DLD1 (cell line): ENCODE results near the gene PSMC6.

Experiments used
- in situ Hi-C: cut with HindIII; loops from 2 replicates; pipeline ENCODE4 v1.10.0; 2017; ENCODE audit warnings: low sequenced_read_pairs

Gene PSMC6

DNA sequence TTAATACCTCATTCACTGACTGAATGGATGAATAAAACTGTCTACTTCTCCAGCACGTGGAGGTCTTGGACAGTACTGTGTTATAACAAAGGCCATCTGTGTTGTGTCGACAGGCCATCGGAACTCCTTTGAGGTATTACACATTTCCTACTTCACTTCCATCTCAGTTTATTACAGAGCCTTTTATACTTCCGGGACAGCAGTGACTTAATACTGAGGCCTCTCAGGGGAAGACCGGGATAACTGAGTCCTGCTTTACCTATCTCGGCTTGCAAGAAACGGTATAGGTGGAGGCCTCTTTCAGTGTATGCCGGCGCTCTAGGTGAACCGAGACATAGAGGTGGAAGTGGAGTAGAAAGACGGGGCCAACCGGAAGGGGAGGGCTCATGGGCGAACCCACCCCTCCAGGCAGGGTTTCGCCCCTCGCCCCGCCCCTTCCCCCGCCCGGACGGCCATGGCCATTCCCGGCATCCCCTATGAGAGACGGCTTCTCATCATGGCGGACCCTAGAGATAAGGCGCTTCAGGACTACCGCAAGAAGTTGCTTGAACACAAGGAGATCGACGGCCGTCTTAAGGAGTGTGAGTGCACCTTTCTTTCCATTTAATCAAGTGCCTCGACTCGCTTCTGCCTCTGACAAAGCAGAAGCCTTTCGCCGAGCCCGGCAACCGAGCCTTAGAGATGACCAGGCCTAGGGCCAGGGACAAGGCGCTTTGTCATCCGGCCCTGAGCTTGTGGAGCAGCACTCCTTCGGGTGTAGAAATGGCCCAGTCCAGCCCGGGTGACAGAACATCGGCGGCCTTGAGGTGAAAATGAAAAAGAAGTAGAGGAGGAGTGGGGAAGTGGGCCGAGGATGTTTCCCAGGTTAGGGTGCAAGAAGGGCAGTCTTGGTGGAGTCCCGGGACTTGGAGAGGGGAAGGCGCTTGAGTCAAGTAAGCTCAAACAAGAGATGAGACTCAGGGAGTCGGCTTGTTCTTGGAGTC is at the start of gene PSMC6:
PSMC6 (plus strand) TSS at position 477 of the 983 bp plus-strand sequence; CDS start at position 497, 20 bp downstream.
- in situ Hi-C loops = no loop called here

- in situ Hi-C loops = no loop called here
These were observed 46.7 kb upstream of the PSMC6 start for GRCh38 chr14:52660325-52660724.

GRCh38 chr14:52660832-52661231 is 46.2 kb upstream of the PSMC6 start:
- in situ Hi-C loops = no loop called here

GRCh38 chr14:52661314-52661713 is 45.7 kb upstream of the PSMC6 start:
- in situ Hi-C loops = no loop called here

GRCh38 chr14:52663850-52664249 is 43.1 kb upstream of the PSMC6 start:
- in situ Hi-C loops = no loop called here

- in situ Hi-C loops = no loop called here
These were observed 28.4 kb upstream of the PSMC6 start for GRCh38 chr14:52678591-52678990.

DNA sequence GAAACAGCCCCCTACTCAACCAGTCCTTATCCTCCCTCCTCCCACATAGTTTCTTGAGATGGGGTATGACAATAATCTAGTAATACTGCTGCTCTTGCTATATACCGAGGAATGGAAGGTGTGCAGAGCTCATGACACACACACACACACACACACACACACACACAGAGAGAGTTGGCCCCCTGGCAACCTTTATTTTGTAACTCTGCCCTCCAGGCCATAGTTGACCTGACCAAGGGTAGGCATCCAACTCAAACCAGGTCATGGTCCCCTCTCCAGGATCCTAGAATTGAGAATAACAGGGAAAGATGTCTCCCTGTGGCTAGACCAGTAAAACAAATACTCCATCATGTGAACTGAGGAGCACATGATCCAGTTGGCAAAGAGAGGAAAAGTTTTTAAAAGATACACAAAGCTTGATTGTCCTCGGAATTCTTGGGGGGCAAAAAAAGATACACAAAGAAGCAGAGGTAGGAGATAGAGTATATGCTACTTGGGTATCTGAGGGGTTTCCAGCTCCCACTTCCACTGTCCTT is 22.9 kb upstream of the PSMC6 start:
- in situ Hi-C loops = no loop called here

DNA sequence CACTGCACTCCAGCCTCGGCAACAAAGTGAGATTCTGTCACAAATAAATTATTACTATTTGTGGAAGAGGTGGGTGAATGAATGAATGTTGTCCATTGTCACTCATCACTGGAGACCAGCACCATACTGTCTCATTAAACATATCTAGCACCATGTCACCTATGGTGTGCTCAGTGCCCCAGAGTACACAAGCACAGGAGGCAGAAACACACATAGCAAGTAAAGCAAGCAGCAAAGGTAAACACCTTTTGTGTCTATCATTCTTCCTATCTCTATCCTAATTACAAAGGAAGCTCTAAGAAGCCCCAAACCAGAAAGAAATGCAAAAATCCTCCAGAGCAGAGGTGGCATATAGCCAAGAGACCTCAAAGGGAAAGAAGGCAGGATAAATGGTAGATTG is 20.8 kb upstream of the PSMC6 start:
- in situ Hi-C loops = no loop called here

DNA sequence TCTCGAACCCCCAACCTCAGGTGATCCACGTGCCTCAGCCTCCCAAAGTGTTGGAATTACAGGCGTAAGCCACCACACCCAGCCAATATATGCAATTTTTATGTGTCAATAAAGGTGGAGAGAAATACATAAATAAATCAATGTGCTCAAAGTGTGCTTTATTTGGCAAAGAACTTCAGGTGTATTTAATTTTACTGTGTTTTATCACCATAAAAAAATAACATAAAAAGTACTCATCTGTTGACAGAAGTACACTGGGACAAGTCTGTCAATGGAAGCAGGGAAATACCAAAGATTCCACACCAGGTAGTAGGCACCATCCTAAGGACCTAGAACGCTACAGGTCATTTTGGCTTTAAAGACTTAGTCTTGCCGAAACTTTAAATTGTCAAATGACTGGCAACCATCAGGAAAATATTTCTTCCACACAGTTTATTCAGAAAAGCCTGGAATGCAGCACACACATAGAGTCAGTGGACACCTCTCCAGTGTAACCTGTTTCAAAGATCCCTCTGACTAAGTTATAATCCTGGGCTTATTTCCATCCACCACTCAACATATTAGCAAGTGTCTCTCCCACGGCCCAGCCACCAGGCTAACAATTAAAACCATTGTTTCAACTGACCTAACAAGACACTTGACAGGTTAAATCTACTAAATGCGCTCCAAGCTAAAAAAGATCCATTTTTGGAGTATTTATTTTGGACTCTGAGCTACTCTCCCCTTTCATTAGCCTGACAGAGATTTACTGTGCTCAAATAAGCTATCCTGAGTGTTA is 15.8 kb upstream of the PSMC6 start:
- in situ Hi-C loops = no loop called here

DNA sequence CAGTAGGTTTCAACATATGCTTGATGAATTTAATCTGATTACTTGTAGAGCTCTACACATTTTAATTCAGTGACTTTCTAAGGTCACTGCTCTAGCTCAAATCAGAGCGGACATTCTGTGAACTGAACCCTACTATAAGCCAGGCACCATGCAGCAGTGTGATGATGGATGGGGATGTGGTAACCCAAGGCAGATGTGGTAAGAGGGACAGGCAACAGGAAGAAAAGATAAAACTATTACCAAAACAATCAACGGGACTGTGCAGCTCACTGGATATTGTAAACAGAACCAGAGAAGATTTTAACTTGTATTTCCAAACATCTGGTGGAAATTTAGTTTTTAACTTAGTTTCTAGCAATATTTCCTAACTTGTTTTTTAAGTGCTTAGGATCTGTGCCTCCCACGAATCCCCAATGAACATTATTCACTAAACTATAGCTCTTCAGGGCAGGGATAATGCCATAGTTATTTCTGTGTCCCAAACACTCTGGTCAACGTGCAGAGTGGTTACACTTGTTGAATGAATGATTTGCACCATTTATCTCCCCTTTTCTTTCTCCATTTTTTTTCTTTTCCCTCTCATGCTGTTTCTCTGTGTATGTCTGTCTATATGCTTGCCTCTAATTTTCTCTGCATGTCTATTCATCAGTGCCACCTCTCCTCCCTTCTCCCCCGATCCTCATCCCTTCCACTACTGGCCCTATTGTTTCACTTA is 14.6 kb upstream of the PSMC6 start:
- in situ Hi-C loops = no loop called here

GRCh38 chr14:52693036-52693435 is 14.0 kb upstream of the PSMC6 start:
- in situ Hi-C loops = no loop called here

DNA sequence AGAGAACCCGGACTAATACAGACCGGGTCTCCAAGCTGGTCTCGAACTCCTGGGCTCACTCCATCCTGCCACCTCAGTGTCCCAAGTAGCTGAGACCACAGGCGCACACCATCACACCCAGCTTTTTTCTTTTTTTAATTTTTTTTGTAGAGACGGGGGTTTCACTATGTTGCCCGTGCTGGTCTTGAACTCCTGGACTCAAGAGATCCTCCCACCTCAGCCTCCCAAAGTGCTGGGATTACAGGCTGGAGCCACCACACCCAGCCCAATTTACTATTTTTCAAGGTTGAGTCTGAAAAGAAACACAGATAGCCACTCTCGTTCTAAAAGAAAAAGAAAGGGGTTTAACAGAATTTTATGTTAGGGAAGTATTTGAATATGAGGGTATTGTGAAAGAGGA is 13.5 kb upstream of the PSMC6 start:
- in situ Hi-C loops = no loop called here

DNA sequence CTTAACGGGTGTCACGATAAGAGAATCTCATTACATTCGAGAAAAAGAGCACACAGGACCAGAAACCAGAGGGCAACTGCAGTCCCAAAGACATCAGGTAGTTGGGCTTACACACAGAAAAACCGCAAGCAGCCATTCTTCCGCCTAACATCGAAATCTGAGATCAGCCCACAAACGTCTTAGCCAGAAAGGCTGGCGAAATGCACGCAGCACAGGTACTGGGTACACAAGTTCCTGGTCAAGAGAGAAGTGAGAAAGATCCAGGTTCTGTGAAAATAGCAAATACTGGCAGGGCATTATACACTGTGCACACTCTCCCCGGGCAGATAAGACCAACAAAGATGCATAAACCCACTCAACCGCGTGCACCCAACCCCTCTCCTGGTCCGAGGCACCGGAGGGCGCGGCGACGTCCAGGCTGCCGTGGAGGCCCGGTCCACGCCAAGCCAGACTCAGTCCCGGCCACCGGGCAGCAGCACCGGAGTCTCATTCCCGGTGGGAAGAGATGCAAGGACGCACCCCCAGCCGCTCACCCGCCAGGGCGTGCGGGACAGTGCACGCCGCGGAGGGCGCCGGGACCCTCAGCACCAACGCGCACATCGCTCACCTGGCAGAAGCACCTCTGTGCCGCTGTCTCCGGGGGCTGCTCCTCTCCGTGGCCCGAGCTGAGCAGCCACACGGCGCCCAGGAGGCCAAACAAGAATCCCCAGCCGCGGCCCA is 12.1 kb upstream of the PSMC6 start:
- in situ Hi-C loops = no loop called here

- in situ Hi-C loops = no loop called here
These were observed 11.4 kb upstream of the PSMC6 start, which contains the start of gene ERO1A for GRCh38 chr14:52695481-52696091. Gene ERO1A (minus strand): TSS chr14:52695558. CDS start chr14:52695481, 77 bp downstream.

DNA sequence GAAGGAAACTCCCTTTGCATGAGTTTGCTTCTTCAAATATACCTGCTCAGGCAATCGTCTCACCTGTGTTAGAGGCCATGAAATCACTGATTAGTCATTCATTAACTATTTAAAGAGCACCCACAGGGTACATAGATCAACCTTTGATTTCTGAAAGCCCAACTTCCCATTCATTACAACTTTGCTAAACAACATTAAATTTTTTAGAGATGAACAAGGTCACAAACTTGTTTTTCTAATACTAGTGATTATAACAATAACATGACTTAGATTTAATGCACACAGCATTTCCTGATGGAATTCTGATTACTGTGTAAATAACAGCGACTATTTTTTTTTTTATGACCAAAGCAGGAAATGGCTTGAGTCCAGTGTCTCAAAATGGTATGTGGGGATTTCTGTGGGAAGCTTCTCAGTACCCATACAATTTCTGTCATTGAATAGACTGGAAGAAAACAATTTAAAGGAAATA is 6.3 kb upstream of the PSMC6 start:
- in situ Hi-C loops = no loop called here

- in situ Hi-C loops = no loop called here
These were observed 5.8 kb upstream of the PSMC6 start for GRCh38 chr14:52701223-52701622.

- in situ Hi-C loops = no loop called here
These were observed 3.8 kb upstream of the PSMC6 start for GRCh38 chr14:52703225-52703624.

- in situ Hi-C loops = no loop called here
These were observed 3.3 kb upstream of the PSMC6 start for GRCh38 chr14:52703664-52704063.

- in situ Hi-C loops = no loop called here
These were observed 714 bp upstream of the PSMC6 start for GRCh38 chr14:52706286-52706685.

DNA sequence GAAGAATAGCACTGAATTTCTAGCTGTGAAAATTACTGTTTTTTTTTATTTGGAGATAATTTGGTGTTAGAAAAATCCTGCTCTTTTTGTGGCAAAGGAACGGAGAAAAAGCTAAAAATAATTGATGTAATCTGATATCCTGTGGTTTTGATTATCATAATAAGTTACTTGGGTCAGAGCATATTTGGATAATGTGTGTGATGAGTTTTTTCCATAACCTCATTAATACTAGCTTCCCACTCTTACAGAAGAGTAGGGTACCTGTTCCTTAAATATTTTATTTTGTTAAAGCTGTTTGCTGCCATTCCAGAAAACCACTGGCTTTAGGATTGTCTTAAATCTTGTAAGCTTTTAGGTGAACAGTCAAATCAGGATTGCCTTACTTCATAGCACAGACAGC is 4.7 kb downstream of the PSMC6 start:
- in situ Hi-C loops = no loop called here
